ENCODE data around the gene RBMS1.

The RBMS1 gene

DNA sequence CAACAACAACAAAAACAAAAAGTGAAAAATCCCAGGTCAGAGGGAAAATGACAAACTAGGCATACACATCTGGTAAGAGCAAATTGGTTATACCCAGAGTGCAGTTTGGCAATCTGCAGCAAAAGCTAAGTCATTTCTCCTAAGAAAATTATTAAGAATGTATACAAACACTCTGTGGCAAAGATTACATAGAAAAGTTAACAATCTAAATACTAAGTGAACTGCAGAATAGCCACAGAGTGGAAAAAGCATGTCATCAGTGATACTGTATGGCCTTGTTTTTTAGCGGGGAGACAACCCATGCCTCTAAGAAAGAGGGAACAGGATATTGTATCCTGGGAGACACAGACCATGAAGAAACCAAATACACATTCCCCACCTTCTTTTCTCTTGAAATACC, 157.5 kb downstream of the RBMS1 start:
- DNase-seq (ENCODE audit: low spot score), result no peak

DNA sequence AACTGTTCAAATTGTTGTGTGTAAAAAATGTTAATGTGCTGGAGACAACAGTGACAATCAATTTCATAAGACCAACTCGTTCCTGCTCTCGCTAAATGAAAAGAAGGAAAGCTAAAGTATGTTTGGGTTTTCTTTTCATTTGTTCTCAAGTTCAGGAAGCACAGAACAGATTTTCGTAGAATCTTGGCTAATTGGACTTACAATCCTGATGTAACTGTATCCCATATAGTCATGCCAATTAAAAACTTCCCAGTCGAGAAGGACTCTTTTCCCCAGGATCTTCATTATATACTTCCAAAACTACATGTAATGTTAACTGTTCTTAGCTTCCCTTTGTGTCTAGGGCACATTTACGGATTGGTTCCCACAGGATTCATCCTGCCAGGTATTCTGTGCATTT, 158.2 kb downstream of the RBMS1 start:
- FAIRE-seq (no peak), DNase-seq (ENCODE audit: low spot score) (no peak)

More for the DNA sequence above, 157.5 kb downstream of the RBMS1 start:
- no peak for FAIRE-seq

DNA sequence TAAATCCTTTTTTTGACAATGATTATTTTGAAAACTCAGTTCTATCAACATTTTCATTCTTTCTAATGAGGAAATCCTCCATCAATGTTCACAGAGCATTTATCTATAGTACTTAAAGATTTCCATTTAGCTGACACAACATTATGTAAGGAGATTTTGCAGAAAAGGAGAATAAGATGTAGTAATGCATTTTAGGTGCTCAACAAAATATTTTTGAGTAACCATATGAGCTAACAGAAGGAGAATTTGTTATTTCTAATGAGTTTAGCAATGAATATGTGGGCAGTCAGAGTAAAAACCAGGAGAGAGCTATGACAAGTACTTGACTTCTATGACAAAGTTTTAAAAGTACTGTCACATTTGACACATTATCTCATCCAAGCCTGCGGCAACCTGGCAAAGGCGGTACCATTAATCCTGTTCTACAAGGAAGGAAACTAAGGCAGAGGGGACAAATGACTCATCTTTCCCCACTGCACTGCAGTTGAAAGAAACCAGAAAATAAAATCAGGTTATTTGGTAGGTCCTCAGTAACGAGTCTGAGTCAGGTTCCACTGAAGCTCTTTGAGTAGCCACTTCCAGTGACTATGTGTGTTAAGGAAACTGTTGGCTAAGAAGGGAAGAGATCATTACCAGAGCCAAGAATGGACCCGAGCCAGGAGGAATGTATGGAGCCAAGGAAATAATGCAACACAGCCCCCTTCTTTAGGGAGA, 159.4 kb downstream of the RBMS1 start:
- FAIRE-seq, result no peak
- DNase-seq (ENCODE audit: low spot score), result no peak

DNA sequence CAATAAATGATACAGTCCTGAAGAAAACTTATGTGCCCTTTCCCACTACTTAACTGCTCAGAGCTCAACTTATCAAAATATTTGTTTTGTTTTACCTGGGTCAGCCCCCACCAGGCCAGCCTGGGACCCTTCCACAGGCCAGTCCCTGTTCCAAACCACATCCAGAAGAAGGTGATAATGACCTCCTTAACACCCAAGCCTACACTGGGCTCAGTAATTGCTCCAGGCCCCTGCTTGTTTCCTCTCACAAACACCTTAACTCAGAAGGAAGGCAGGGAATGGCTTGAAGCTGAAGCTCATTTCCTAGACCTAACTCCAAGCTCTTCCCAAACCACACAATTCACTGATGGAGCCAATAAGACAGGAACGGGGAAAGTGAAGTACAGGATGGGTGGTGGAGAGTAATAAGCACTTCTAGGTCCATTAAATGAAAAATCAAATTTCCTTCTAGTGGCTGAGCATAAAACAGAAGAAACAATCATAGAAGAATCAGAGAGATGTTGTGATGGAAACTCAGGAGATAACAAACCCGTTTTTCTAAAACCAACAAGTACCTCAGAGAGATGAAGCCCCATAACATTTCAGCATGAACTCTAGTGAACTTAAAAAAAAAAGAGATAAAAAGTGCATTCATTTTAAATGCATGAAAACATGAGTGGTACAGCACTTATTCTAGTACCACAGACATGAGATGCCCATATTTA, 160.1 kb downstream of the RBMS1 start:
- DNase-seq (ENCODE audit: low spot score) (no peak), FAIRE-seq (no peak)

DNA sequence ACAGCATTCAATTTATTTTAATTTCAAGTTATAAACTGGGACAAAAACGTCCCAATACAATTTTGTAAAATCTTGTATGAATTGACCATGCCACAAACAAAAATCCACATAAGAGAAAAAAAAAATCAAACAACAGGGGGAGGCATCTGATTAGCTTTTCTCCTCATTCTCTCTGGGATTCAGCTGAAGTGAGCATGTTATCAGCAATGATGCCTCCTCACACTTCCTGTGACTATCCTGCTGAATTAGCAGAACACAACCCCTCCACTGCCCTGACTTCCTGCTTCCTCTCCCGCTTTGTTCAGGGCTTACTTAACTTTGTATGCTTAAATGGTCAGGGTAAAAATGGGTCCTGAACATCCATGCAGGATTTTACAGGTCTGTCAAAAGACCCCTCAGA, 161.3 kb downstream of the RBMS1 start:
- FAIRE-seq (peak; percentile 50), DNase-seq (ENCODE audit: low spot score) (peak; percentile 46)

DNA sequence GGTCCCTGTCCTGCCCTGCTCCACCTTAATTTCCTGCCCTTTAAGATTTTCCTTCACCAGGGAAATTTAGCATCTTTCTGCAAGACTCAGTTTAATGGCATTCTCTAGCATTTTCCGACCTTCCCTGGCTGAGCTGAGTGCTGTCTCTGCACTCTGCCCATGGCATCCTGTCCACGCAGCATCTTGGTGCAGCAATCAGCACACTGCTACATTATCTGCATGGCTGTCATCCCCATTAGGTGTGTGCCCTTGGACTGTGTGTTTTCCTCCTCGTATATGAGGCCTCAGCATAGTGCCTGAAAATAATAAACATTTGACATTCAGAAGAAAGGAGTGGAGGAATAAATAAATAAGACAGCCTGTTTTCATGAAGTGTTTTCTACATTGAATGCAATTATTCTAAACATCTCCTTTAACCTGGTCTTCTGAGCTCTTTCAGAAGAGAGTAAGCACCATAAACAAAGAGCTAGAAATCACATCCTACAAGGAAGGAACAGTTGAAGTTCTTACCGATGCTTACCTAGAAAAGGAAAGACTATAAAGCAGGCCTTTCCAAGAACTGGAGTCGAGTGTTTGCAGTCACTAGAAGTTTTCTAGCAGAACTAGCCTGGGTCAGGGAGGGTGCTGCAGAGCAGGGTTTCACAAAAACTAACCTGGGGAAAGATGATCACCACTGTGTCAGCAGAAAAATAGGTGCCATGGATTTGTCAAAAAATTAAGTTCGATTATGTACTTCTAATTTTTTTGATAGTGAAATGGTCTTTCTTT, 162.2 kb downstream of the RBMS1 start:
- DNase-seq (ENCODE audit: low spot score) (no peak), FAIRE-seq (no peak)

DNA sequence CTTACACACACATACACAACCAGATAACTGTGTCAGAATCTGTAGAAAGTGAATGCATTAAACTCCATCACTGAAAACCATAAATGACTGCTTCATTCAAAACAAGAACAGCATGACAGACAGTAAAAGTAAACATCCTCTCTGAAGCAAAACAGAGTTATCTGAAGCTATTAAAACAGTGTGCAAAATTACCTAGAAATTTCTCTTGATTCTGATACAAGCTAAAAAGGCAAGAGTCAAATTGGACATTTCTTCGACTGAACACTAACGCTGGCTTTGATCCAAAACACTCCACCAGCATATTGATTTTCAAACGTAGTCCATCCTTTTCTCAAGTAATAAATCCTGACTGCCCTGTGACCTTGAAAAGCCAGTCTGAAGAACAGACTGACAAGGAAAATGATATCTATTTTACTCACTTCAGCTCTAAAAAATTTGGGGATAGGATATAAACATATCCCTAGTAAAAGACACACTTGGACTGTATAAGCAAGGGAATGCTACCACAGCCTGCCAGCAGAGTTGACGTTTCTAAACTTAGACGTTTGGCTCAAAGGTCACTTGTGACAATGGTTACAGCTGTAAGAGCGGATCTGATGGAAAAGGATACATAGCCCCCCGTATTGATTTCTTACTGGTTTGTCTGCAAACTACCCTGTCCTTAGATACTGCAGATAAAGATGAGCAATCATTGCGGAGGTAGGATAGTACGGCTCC, 164.6 kb downstream of the RBMS1 start:
- FAIRE-seq, result no peak
- no peak for DNase-seq (ENCODE audit: low spot score)

DNA sequence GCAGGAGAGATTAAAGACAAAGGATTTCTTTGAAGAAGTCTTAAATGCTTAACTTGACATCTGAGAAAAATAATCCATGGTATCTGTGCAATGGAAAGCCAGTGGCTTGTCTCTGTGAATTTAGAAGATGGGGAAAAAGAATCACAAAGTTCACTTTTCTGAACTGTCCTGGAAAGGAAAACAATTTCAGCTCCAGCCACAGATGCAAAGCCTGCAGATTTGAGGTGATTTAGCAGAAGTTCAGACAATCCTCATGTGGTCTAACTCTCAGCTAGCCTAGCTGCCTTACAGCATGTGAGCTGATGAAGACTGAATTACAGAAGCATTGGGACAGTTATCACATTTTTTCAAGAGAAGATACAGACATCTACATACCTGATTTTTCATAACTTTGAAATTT, 166.8 kb downstream of the RBMS1 start:
- DNase-seq (ENCODE audit: low spot score) (no peak), FAIRE-seq (no peak)

DNA sequence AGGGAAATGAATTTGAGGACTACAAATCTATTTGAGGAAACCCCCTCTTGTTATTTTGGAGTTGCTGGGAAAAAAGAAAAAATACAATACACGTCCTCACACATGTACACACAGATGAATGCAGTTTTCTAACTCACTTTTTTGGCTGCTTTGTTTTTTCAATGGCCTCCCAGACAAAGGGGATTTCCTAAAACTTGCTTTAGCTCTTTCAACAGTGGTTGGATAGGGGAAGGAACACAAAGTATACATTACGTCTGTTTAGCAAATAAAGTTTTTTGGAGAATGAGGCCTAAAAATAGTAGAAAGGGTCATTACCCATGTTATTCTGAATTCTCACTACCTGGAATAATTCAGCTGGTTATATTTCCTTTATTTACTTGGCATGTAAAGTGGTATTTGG, 168.2 kb downstream of the RBMS1 start:
- DNase-seq (ENCODE audit: low spot score), result no peak
- FAIRE-seq, result no peak

DNA sequence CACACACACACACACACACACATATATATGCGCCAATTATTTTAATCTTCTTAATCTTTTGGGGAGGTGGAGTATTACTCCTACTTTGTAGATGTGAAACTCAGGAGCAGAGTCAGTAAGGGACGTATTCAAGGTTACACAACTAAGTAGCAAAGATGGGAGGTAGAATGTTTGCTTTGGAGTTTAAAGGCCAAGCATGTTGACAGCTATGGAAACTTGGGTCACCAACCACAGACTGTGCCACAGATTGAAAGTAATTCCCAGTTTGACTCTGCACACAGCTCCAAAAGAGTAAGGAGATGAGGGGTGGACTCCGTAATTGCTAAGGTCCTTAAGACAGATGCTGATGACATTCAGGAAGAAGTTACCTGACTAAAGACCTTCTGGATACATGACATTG, 168.7 kb downstream of the RBMS1 start:
- DNase-seq (ENCODE audit: low spot score), result no peak
- FAIRE-seq, result no peak

DNA sequence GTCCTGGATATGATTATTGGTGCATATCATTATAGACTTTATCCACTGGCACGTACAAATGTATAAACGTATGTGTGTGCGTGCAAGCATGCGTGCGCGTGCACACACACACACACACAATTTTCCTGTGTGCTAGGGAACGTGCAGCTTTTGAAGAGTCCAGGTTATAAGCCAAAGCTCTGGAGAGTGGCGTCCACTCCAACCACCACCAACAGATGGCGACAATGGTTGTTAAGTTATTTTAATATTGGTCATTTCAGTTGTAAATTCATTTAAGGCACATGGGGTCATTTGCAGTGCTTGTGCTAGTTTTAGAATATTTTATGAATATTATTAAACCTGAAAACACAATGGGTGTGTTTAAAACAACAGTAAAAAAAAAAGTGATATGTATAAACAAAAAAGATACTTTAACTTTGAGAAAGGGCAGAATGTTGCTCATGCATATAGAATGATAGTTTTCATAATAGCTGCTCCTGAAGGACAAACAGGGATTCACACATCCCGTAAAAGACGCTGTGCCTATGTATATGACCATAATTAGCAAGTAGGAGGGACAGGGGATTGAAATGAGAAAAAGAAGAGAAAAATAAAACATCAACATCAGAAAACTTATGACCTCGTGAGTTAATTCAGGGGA, 169.3 kb downstream of the RBMS1 start:
- DNase-seq (ENCODE audit: low spot score), result peak; percentile 29
- FAIRE-seq, result peak; percentile 52

DNA sequence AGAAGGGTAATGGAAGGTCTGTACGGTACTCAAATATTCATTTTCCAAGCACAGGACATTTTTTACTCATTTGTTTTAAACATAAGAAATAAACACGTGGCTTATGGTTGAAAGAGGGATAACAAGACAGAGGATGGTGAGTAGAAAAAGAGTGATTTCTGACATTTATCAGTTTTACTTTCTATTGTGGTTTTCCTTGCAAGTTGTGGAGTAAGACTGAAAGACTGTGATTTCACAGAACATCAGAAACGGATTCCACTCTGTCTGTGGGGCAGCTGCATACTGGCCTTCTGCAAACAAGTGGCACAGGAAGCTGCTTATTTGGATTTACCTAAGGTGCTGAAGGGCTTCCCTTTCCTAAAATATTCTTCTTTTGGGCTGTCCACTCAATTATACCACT, 171.3 kb downstream of the RBMS1 start:
- no peak for FAIRE-seq
- DNase-seq (ENCODE audit: low spot score), result no peak

DNA sequence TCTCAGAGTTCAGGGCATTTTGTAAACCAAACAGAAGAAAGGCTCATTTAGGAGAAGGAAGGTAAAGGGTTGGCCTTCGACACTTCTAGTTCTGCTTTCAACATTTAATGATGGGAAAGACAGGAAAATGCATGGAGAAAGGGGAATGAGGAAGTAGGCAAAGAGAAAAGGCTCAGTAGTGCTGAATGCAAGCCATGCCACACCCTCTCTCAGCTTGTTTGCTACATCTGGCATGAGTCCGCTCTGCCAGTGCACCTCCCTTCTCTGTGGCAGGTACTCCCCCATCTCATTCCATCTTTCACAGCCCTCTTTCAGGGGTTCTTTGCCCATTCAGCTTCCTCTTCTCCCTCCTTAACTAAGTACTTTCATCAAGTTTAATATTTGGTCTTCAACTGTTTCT, 172.6 kb downstream of the RBMS1 start:
- no peak for DNase-seq (ENCODE audit: low spot score)
- FAIRE-seq, result no peak

DNA sequence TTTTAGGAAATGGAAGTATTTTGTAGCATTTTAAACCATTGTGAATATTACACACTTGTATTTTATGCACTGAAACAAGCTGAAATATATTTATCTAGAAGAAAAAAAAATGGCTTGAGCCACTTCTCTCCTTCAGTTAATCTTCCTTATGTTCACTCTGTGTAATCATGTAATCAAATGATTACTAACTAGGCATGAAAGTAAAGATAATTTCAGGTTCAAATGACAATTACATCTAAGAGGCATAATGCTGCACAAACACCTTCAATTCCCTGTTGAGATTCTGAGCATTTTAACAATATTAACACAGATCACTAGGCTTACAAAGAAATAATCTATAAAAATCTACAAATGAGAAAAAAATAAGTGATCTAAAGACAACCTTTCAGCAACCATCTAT, 173.9 kb downstream of the RBMS1 start:
- FAIRE-seq (no peak), DNase-seq (ENCODE audit: low spot score) (no peak)

DNA sequence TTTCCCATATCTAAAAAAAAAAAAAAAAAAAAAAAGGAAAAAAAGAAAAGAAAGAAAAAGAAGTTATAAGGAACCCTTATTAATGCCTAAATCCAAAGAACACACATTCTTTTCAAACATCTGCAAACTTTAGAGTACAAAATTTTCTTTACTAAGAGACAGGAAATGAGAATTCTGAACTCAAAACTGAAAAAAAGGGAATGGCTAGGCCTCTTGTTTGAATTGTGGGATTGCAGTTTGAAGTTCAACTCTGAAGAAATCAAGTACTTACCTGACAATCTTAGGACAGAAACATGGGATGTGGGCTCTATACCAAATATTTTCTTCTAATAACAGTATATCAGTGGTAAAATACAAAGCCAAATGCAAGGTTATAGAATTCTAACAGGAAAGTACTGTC, 175.4 kb downstream of the RBMS1 start:
- no peak for FAIRE-seq
- no peak for DNase-seq (ENCODE audit: low spot score)

DNA sequence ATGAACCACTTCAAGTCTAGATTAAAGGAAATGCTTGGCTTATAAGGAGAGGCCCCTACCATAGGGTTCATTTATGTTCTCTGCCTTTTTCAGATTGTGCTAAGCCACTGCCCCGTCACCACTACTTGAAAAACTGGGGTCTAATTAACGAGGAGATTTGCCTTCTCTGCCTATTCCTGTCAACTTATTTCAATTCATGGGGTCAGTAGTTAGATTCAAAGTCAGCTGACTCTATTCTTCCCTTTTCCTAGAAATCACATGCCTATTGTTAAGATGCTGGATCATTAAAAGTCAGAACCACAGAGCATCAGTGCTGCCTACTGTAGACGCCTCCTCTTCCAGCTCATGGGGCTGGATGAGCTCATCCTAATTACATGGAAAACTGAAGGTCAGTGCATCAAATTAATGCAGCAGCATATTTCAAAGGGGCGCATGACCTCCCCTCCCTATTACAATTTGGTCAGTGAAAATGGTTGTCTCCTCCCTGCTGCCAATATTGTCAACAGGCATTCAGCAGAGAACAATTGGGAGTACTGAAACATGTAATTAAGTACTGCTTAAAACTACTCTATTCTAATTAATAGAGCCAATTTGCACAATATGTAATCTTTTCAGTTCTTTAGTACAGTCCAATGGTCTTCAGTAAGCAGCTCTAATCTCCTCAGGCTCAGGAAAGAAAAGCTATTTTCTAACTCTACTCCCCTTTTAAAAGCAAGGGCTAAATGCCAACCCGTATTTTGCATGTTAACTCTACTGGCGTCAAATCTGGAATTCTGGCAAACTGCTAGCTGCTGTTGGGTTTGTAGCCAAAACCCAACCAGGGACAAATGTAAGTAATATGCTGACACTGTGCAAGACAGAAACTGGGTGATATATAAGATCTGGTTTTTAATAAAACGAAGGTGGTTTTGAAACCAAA, 176.2 kb downstream of the RBMS1 start:
- DNase-seq (ENCODE audit: low spot score), result no peak
- no peak for FAIRE-seq

DNA sequence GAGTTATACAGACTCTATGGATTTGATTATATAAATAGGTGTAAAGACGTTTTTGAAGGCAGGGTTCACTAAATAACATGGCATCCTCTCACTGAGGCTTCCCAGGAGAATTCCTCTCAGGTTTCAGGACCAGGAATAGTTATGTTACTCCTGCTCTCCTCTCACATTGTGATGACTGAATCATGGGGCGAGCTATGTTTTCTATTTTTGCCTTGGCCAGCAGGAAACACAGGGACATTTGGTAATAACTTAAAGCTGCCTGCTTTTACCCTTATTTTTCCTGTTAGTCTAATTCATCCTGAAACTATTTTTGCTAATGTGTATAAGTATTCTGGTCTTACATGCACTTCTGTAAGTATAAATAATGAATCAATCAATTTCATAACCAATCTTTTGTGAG, 178.3 kb downstream of the RBMS1 start:
- FAIRE-seq (no peak), DNase-seq (ENCODE audit: low spot score) (no peak)

DNA sequence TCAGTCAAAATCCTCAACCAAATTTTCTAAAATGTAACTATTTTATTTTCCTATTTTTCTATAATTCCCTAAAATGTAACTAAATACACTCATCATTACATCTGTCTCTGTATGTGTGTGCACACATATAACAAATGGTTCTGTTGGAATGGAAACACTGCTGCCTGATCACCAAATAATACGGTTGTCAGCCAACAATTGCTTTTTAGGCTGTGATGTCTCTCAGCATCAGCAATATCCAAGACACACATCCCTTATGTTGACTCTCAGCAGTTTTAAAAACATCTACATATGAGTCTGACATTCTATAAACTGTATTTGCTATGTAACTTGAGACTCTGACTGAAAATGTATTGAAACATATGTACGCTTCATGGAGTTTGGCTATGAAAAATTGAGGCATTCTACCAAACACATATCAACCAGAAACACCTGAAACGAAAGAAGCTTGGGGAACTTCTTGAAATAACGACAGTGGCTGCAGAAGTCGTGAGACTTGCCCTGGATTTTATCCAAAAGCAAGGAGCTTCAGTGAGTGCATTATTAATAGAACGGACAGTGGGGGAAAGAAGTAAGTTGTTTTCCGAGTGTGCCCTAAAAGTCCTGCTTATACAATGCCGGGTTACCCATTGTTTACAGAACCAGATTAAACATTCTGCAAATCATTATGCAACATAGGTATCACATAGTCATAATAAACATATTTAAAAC, 183.3 kb downstream of the RBMS1 start:
- DNase-seq (ENCODE audit: low spot score) (no peak), FAIRE-seq (no peak)

DNA sequence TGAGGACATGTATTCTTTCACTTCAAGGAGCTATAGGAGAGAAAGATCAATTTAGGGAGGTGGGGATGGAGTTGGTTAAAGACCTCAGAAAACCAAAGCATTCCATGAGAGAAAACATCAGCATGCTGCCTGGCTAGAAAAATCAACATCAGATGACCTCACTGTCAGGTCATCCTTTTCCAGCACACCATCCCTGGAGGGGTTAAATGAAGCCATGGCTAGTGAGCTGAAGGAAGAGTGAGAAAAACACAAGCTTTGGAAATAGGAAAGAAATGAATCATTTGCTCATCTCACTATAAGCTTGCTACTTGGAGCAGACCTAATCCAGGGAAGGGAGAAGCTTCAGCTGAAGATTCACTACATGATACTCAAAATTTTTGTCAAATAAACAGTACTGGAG, 184.0 kb downstream of the RBMS1 start:
- FAIRE-seq, result no peak
- peak; percentile 53 for DNase-seq (ENCODE audit: low spot score)

DNA sequence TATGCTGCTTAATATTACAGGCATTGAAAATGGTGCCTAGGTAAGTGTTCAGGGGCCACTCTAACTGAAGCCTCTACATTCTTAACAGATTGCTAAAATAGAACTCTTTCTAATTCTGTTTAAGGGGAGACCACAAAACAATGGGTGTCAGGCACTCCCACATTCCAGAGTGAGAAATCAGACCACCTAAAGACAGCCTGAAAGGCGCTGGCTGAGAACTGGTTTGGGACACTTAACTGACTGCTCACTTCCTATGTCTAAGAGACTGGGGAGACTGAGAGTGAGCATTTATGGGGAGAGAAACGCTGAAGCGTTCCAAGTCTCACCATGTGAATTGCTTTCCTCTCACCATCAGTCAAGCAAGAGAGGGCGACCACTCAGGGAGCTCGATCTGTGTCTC, 184.7 kb downstream of the RBMS1 start:
- FAIRE-seq, result no peak
- peak; percentile 79 for DNase-seq (ENCODE audit: low spot score)

Measured in RCC 7860 (cell line).